ENCODE data around the gene TPBGL.
"Not testable (repeated sequence)": the region's sequence is repeated elsewhere in the genome, so short reads cannot be mapped to it uniquely, and the experiment has no call there.

TPBGL gene

GRCh38 chr11:75268626-75269366 lies 28.2 kb downstream of the TPBGL start:
- H3K27me3 Mint-ChIP-seq: no peaks in the 10 kb centered on the region
- H3K4me3 Mint-ChIP-seq: no peak overlapping the region
- H3K4me1 Mint-ChIP-seq (ENCODE audit: low read depth): peaks cover 28% of the 10 kb centered on the region
- H3K9me3 Mint-ChIP-seq: no peaks in the 10 kb centered on the region
- DNase-seq: no peak
- H3K27ac Mint-ChIP-seq: no peak overlapping the region
- H3K36me3 Mint-ChIP-seq (ENCODE audit: low read depth): peaks cover 11% of the 10 kb centered on the region

GRCh38 chr11:75269367-75269660 lies 28.7 kb downstream of the TPBGL start:
- Mint-ChIP-seq H3K27me3 (no peaks in the 10 kb centered on the region), H3K36me3 (ENCODE audit: low read depth) (peaks cover 15% of the 10 kb centered on the region), H3K27ac (no peak overlapping the region), H3K4me3 (no peak overlapping the region), H3K9me3 (no peaks in the 10 kb centered on the region), H3K4me1 (ENCODE audit: low read depth) (peaks cover 28% of the 10 kb centered on the region)
- no peak for DNase-seq

GRCh38 chr11:75269896-75270295 lies 29.3 kb downstream of the TPBGL start:
- Mint-ChIP-seq H3K36me3 (ENCODE audit: low read depth) (peaks cover 15% of the 10 kb centered on the region), H3K9me3 (no peaks in the 10 kb centered on the region), H3K4me3 (no peak overlapping the region), H3K27ac (no peak overlapping the region), H3K4me1 (ENCODE audit: low read depth) (peaks cover 24% of the 10 kb centered on the region), H3K27me3 (no peaks in the 10 kb centered on the region)
- DNase-seq: no peak

- H3K4me3 Mint-ChIP-seq: no peak overlapping the region
- no peak for DNase-seq
- no peaks in the 10 kb centered on the region for H3K9me3 Mint-ChIP-seq
- no peaks in the 10 kb centered on the region for H3K27me3 Mint-ChIP-seq
- H3K4me1 Mint-ChIP-seq (ENCODE audit: low read depth): peaks cover 34% of the 10 kb centered on the region
- peak overlapping the region; percentile 66 for H3K27ac Mint-ChIP-seq
- H3K36me3 Mint-ChIP-seq (ENCODE audit: low read depth): peaks cover 17% of the 10 kb centered on the region
These were observed 30.4 kb downstream of the TPBGL start for GRCh38 chr11:75270896-75271418.

- Mint-ChIP-seq H3K4me1 (ENCODE audit: low read depth) (peaks cover 42% of the 10 kb centered on the region), H3K27me3 (no peaks in the 10 kb centered on the region), H3K36me3 (ENCODE audit: low read depth) (peaks cover 17% of the 10 kb centered on the region), H3K4me3 (no peak overlapping the region), H3K9me3 (no peaks in the 10 kb centered on the region), H3K27ac (peak overlapping the region; percentile 66)
- DNase-seq: peak; percentile 12
These were observed 31.2 kb downstream of the TPBGL start for GRCh38 chr11:75271730-75272129.

- Mint-ChIP-seq H3K27me3 (no peaks in the 10 kb centered on the region), H3K27ac (peak overlapping the region; percentile 59), H3K36me3 (ENCODE audit: low read depth) (peaks cover 17% of the 10 kb centered on the region), H3K9me3 (no peaks in the 10 kb centered on the region), H3K4me1 (ENCODE audit: low read depth) (peaks cover 48% of the 10 kb centered on the region), H3K4me3 (no peak overlapping the region)
- DNase-seq: peak; percentile 20
These were observed 31.8 kb downstream of the TPBGL start for GRCh38 chr11:75272391-75272790.

GRCh38 chr11:75272821-75273301 lies 32.3 kb downstream of the TPBGL start:
- Mint-ChIP-seq H3K4me3 (no peak overlapping the region), H3K9me3 (no peaks in the 10 kb centered on the region), H3K27me3 (no peaks in the 10 kb centered on the region), H3K27ac (peak overlapping the region; percentile 80), H3K4me1 (ENCODE audit: low read depth) (peaks cover 53% of the 10 kb centered on the region), H3K36me3 (ENCODE audit: low read depth) (peaks cover 22% of the 10 kb centered on the region)
- DNase-seq: peak; percentile 31

- Mint-ChIP-seq H3K27me3 (no peaks in the 10 kb centered on the region), H3K4me1 (ENCODE audit: low read depth) (peaks cover 56% of the 10 kb centered on the region), H3K36me3 (ENCODE audit: low read depth) (peaks cover 21% of the 10 kb centered on the region), H3K4me3 (no peak overlapping the region), H3K9me3 (no peaks in the 10 kb centered on the region), H3K27ac (peak overlapping the region; percentile 87)
- DNase-seq: peak; percentile 31
These were observed 33.1 kb downstream of the TPBGL start for GRCh38 chr11:75273411-75274391.

- H3K9me3 Mint-ChIP-seq, H3K27me3 Mint-ChIP-seq, H3K4me3 Mint-ChIP-seq: not testable (repeated sequence)
- peak overlapping the region; percentile 57 for H3K27ac Mint-ChIP-seq
- peaks cover 59% of the 10 kb centered on the region for H3K4me1 Mint-ChIP-seq (ENCODE audit: low read depth)
- peak; percentile 20 for DNase-seq
- peaks cover 21% of the 10 kb centered on the region for H3K36me3 Mint-ChIP-seq (ENCODE audit: low read depth)
These were observed 34.1 kb downstream of the TPBGL start for GRCh38 chr11:75274716-75275115.

GRCh38 chr11:75275581-75275980 lies 35.0 kb downstream of the TPBGL start:
- Mint-ChIP-seq H3K36me3 (ENCODE audit: low read depth) (peaks cover 23% of the 10 kb centered on the region), H3K27me3 (no peaks in the 10 kb centered on the region), H3K9me3 (no peaks in the 10 kb centered on the region), H3K27ac (peak overlapping the region; percentile 96), H3K4me3 (peak overlapping the region; percentile 42), H3K4me1 (ENCODE audit: low read depth) (peaks cover 64% of the 10 kb centered on the region)
- peak; percentile 71 for DNase-seq

- H3K4me3 Mint-ChIP-seq: no peak overlapping the region
- peaks cover 60% of the 10 kb centered on the region for H3K4me1 Mint-ChIP-seq (ENCODE audit: low read depth)
- H3K27ac Mint-ChIP-seq: peak overlapping the region; percentile 96
- H3K36me3 Mint-ChIP-seq (ENCODE audit: low read depth): peaks cover 22% of the 10 kb centered on the region
- H3K27me3 Mint-ChIP-seq: no peaks in the 10 kb centered on the region
- DNase-seq: no peak
- no peaks in the 10 kb centered on the region for H3K9me3 Mint-ChIP-seq
These were observed 35.6 kb downstream of the TPBGL start for GRCh38 chr11:75276186-75276585.

GRCh38 chr11:75276686-75277085 lies 36.1 kb downstream of the TPBGL start:
- DNase-seq: no peak
- H3K27ac Mint-ChIP-seq: peak overlapping the region; percentile 96
- peaks cover 21% of the 10 kb centered on the region for H3K36me3 Mint-ChIP-seq (ENCODE audit: low read depth)
- H3K4me3 Mint-ChIP-seq: no peak overlapping the region
- H3K4me1 Mint-ChIP-seq (ENCODE audit: low read depth): peaks cover 56% of the 10 kb centered on the region
- no peaks in the 10 kb centered on the region for H3K9me3 Mint-ChIP-seq
- no peaks in the 10 kb centered on the region for H3K27me3 Mint-ChIP-seq

- Mint-ChIP-seq H3K4me3 (no peak overlapping the region), H3K4me1 (ENCODE audit: low read depth) (peaks cover 56% of the 10 kb centered on the region), H3K27ac (peak overlapping the region; percentile 70), H3K36me3 (ENCODE audit: low read depth) (peaks cover 23% of the 10 kb centered on the region), H3K27me3 (no peaks in the 10 kb centered on the region), H3K9me3 (no peaks in the 10 kb centered on the region)
- peak; percentile 27 for DNase-seq
These were observed 36.7 kb downstream of the TPBGL start for GRCh38 chr11:75277211-75277805.

GRCh38 chr11:75277991-75278790 lies 37.6 kb downstream of the TPBGL start:
- no peaks in the 10 kb centered on the region for H3K9me3 Mint-ChIP-seq
- H3K36me3 Mint-ChIP-seq (ENCODE audit: low read depth): peaks cover 23% of the 10 kb centered on the region
- H3K4me3 Mint-ChIP-seq: no peak overlapping the region
- no peaks in the 10 kb centered on the region for H3K27me3 Mint-ChIP-seq
- peak; percentile 28 for DNase-seq
- H3K27ac Mint-ChIP-seq: peak overlapping the region; percentile 70
- H3K4me1 Mint-ChIP-seq (ENCODE audit: low read depth): peaks cover 50% of the 10 kb centered on the region

Data from activated T-cell treated with anti-CD3 and anti-CD28 coated beads, Interleukin-2, amount 50 U/mL, for 24 hours (primary cell).